NOMO-1 treated with DMSO at 0.1 percent for 48 hours (cell line): ENCODE measurements around the gene NOS1AP.
"Not testable (repeated sequence)": the region's sequence is repeated elsewhere in the genome, so short reads cannot be mapped to it uniquely, and the experiment has no call there.

Experiments used
- DNase-seq: peaks from one replicate; lab custom pipeline; 2025; ENCODE audit not compliant: unreplicated experiment; lab: John Stamatoyannopoulos, UW

Gene NOS1AP

GRCh38 chr1:162396201-162396906 lies 326.9 kb downstream of the NOS1AP start:
- no peak for DNase-seq

- no peak for DNase-seq
Observed at GRCh38 chr1:162397039-162397448, 327.6 kb downstream of the NOS1AP start.

GRCh38 chr1:162397943-162398560 lies 328.6 kb downstream of the NOS1AP start:
- DNase-seq = no peak

GRCh38 chr1:162398999-162399580 lies 329.6 kb downstream of the NOS1AP start:
- no peak for DNase-seq

- no peak for DNase-seq
Observed at GRCh38 chr1:162400790-162401355, 331.4 kb downstream of the NOS1AP start.

GRCh38 chr1:162404550-162405160 lies 335.2 kb downstream of the NOS1AP start:
- no peak for DNase-seq

- DNase-seq = no peak
Observed at GRCh38 chr1:162405800-162406199, 336.3 kb downstream of the NOS1AP start.

GRCh38 chr1:162406811-162407210 lies 337.3 kb downstream of the NOS1AP start:
- no peak for DNase-seq

- no peak for DNase-seq
Observed at GRCh38 chr1:162407539-162407938, 338.0 kb downstream of the NOS1AP start.

GRCh38 chr1:162412002-162412401 lies 342.5 kb downstream of the NOS1AP start, which contains the start of gene SH2D1B:
TSS of gene SH2D1B (minus strand) at chr1:162412136. CDS start at chr1:162412016, 120 bp downstream.
- no peak for DNase-seq

GRCh38 chr1:162416215-162416614 lies 346.7 kb downstream of the NOS1AP start:
- no peak for DNase-seq

- no peak for DNase-seq
Observed at GRCh38 chr1:162416909-162417308, 347.4 kb downstream of the NOS1AP start.

GRCh38 chr1:162417650-162418049 lies 348.2 kb downstream of the NOS1AP start:
- no peak for DNase-seq

- not testable (repeated sequence) for DNase-seq
Observed at GRCh38 chr1:162418584-162418983, 349.1 kb downstream of the NOS1AP start.

- DNase-seq = not testable (repeated sequence)
Observed at GRCh38 chr1:162419450-162419931, 350.0 kb downstream of the NOS1AP start.
